Fibroblast of villous mesenchyme (primary cell): ENCODE measurements around the gene EXTL1. TPM values are rescaled to one million over a fixed set of nuclear protein-coding genes. Genes with fewer than 3 reads are reported as not detected.
A peak's percentile ranks its signal among the peaks of the same experiment; 100 is the strongest.

Experiments used
- DNase-seq: peaks from one replicate; pipeline ENCODE4 v3.0.0-alpha.2; 2010; ENCODE audit warnings: low read depth
- H3K4me3 ChIP-seq: 2 replicates; pipeline ENCODE4 v1.5.1; 2011; ENCODE audit warnings: low read depth, mild to moderate bottlenecking, low read length
- small RNA-seq: library from RNA; depleted of rRNA; stranded (forward); fragments of <200 nt; gene quantifications from one replicate; pipeline ENCODE3, GENCODE V24; 2012
- total RNA-seq: library from RNA; depleted of rRNA; stranded (reverse); fragments of >200 nt; gene quantifications from 2 replicates; pipeline ENCODE4 v1.2.3, GENCODE V29; 2012
- TF ChIP-seq, protein P1 (sequence below): IDR thresholded peaks from 2 replicates; pipeline ENCODE4 v1.5.1; 2012; ENCODE audit warnings: low read depth, mild to moderate bottlenecking, low read length; ENCODE audit not compliant: insufficient read depth

EXTL1 gene
- total RNA-seq, 1 donor, result 6.0 TPM

DNA sequence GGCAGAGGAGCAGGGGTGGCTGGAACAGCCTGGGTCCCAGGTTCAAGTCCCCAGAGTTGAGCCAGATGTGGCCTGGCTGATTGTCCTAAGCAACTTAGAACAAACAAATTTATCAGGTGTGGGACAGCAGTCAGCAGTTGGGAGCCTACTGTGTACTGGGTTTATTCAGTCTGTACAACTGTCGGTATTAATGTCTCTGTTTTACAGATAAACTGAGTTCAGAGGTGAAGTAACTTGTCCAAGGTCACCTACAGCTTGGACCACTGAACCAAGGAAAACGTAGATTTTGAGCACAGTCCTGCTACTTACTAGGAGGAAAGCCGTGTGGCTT, 60.4 kb downstream of the EXTL1 start:
- TF ChIP-seq, protein P1, sequence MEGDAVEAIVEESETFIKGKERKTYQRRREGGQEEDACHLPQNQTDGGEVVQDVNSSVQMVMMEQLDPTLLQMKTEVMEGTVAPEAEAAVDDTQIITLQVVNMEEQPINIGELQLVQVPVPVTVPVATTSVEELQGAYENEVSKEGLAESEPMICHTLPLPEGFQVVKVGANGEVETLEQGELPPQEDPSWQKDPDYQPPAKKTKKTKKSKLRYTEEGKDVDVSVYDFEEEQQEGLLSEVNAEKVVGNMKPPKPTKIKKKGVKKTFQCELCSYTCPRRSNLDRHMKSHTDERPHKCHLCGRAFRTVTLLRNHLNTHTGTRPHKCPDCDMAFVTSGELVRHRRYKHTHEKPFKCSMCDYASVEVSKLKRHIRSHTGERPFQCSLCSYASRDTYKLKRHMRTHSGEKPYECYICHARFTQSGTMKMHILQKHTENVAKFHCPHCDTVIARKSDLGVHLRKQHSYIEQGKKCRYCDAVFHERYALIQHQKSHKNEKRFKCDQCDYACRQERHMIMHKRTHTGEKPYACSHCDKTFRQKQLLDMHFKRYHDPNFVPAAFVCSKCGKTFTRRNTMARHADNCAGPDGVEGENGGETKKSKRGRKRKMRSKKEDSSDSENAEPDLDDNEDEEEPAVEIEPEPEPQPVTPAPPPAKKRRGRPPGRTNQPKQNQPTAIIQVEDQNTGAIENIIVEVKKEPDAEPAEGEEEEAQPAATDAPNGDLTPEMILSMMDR, result no peak
- no peak overlapping the region for H3K4me3 ChIP-seq
- DNase-seq, result no peak

DNA sequence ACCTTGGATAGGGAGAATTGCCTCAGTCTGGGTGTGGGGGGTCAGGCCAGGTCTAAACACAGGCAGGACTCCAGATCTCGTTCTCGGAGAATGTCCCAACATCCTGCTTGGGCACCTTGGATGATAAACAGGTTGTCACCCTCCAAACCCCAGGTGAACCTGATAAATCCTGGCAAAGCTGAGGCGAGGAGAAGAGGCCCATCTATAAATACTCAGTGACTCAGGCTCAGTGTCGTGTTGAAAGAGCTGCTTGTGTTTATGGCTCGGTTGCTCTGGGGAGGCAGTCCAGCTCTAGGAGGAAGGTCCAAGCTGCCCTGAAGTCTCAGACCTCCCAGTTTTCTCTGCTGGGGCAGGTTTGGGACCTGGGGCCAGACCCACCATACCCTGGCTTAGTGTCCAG, 61.6 kb downstream of the EXTL1 start:
- TF ChIP-seq, protein P1, result no peak
- no peak overlapping the region for H3K4me3 ChIP-seq
- DNase-seq, result peak; percentile 26

DNA sequence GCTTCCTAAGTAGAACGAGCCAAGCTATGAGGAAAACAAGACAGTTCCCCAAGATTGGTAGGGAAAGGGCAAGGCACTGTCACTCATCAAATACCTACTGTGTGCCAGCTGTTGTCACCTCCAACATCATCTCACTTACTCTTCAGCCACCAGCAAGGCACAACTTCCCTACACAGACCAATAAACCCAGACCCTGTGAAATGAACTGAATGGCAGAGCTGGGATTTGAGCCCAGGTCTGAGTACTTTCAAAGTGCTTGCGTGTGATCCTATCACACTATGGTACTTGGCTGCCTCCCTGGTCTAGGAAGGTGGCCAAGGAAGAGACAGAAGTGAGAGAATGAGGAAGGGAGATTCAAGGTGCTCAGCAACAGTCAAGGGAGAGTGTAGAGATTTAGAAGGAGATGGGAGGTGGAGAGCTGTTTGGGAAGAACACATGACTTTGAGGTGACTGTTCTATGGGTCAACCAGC, 62.6 kb downstream of the EXTL1 start:
- no peak for DNase-seq

DNA sequence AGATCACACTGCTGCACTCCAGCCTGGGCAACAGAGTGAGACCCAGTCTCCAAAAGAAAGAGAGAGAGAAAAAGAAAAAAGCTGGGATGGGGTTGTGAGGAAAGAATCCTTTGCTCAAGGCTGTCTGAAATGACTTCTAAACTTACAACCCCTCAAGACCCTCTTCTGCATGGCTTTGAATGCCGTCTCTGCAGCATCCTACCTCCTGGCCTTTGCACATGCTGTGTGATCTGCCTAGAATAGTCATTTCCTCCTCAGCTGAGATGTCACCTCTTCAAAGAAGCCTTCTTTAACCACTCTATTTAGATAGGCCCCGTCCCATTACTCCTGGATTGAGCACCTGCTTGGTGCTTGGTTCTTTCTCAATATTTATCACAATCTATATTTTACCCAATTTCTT, 63.3 kb downstream of the EXTL1 start:
- DNase-seq, result no peak
- TF ChIP-seq, protein P1, result no peak
- no peak overlapping the region for H3K4me3 ChIP-seq

More for the DNA sequence above, 62.6 kb downstream of the EXTL1 start:
- TF ChIP-seq, protein P1, result no peak
- H3K4me3 ChIP-seq, result no peak overlapping the region

Small RNAs within 50 kb of the gene (small RNA-seq; reads per million reads assigned to genes)
- gene RF00283 (not detected), gene RF00492 (not detected)

Other genes starting within 250 kb of the EXTL1 start
- gene SELENON, start 221.6 kb upstream of the EXTL1 start, total RNA-seq, result 23.7 and 24.5 TPM in 2 replicates
- gene MTFR1L, start 201.8 kb upstream of the EXTL1 start, total RNA-seq, result 46.6 and 47.4 TPM in 2 replicates
- 2.9 and 3.5 TPM in 2 replicates for gene AUNIP, start 162.3 kb upstream of the EXTL1 start, total RNA-seq
- 8.1 and 16.0 TPM in 2 replicates for gene PAQR7, start 146.1 kb upstream of the EXTL1 start, total RNA-seq
- 85.9 and 99.9 TPM in 2 replicates for gene STMN1, start 115.4 kb upstream of the EXTL1 start, total RNA-seq
- 7.7 and 11.2 TPM in 2 replicates for gene PAFAH2, start 23.7 kb upstream of the EXTL1 start, total RNA-seq
- gene SLC30A2, start 24.3 kb downstream of the EXTL1 start, total RNA-seq, result not detected in 2 replicates
- gene TRIM63, start 45.9 kb downstream of the EXTL1 start, total RNA-seq, result not detected in 2 replicates
- gene PDIK1L, start 90.0 kb downstream of the EXTL1 start, total RNA-seq, result 2.6 and 4.8 TPM in 2 replicates
- gene FAM110D, start 137.3 kb downstream of the EXTL1 start, total RNA-seq, result under 0.01 TPM in 1 of 2 replicates, not detected in the other
- not detected in 2 replicates for gene C1orf232, start 147.2 kb downstream of the EXTL1 start, total RNA-seq
- 20.3 and 26.4 TPM in 2 replicates for gene ZNF593, start 148.1 kb downstream of the EXTL1 start, total RNA-seq
- gene ZNF593OS, start 150.1 kb downstream of the EXTL1 start, total RNA-seq, result 0.32 TPM in 1 of 2 replicates, not detected in the other
- 0.32 TPM in 1 of 2 replicates, not detected in the other for gene CNKSR1, start 155.7 kb downstream of the EXTL1 start, total RNA-seq
- gene CATSPER4, start 168.8 kb downstream of the EXTL1 start, total RNA-seq, result not detected in 2 replicates
- 9.3 and 13.0 TPM in 2 replicates for gene CEP85, start 212.4 kb downstream of the EXTL1 start, total RNA-seq